Sigmoid colon (tissue), 7 donors: ENCODE results near the gene STAT5A. TPM values are rescaled to one million over a fixed set of nuclear protein-coding genes. Genes with fewer than 3 reads are reported as not detected.

Source experiments
- DNase-seq: peaks from one replicate; pipeline ENCODE4 v3.0.0-alpha.2; 2019
- H3K27ac ChIP-seq, 4 donors: fragments of 200-600 bp; sonication (generic); one replicate each; pipeline ENCODE4 v1.5.1; 2016 to 2019; ENCODE audit warnings: mild to moderate bottlenecking in 1 of 4
- H3K27me3 ChIP-seq, 3 donors: fragments of 200-600 bp; sonication (generic); one replicate each; pipeline ENCODE4 v1.5.1; 2019; ENCODE audit warnings: mild to moderate bottlenecking in 1 of 3
- H3K36me3 ChIP-seq, 4 donors: fragments of 200-600 bp; sonication (generic); one replicate each; pipeline ENCODE4 v1.5.1; 2016 to 2019
- H3K4me1 ChIP-seq, 4 donors: fragments of 200-600 bp; sonication (generic); one replicate each; pipeline ENCODE4 v1.5.1; 2017 to 2019
- H3K4me3 ChIP-seq, 4 donors: fragments of 200-600 bp; sonication (generic); one replicate each; pipeline ENCODE4 v1.5.1; 2017 to 2019; ENCODE audit warnings: mild to moderate bottlenecking in 2 of 4, moderate library complexity in 1 of 4
- H3K9me3 ChIP-seq, 4 donors: fragments of 200-600 bp in 3 of 4; sonication (generic) in 3 of 4; one replicate each; pipeline versions ENCODE4 v1.5.1 to v1.6.1; 2013 to 2019
- CTCF ChIP-seq, 4 experiments: fragments of 450-650 bp in 3 of 4; fragments of 200-600 bp in 1 of 4; IDR thresholded peaks; one replicate each; pipeline ENCODE4 v1.5.1; 2016 to 2019; ENCODE audit warnings: antibody characterized with exemption in 4 of 4, mild to moderate bottlenecking in 3 of 4, moderate library complexity in 2 of 4
- EP300 ChIP-seq, 4 donors: sonication (generic); formaldehyde crosslinking; IDR thresholded peaks; one replicate each; pipeline ENCODE4 v1.6.1; 2017; ENCODE audit warnings: antibody characterized with exemption in 4 of 4
- POLR2A ChIP-seq, 2 donors: fragments of 450-650 bp; IDR thresholded peaks; one replicate each; pipeline ENCODE4 v1.6.1; 2016; ENCODE audit warnings: antibody characterized with exemption in 2 of 2, mild to moderate bottlenecking in 2 of 2, moderate library complexity in 2 of 2
- POLR2AphosphoS5 ChIP-seq, 4 donors: sonication (generic); formaldehyde crosslinking; IDR thresholded peaks; one replicate each; pipeline ENCODE4 v1.6.1; 2017; ENCODE audit warnings: antibody characterized with exemption in 4 of 4
- WGBS, 2 donors: extraction: QIAGEN DNeasy Blood & Tissue Kit; methylation state at CpG; one replicate each; pipeline ENCODE4 v1.1.7; 2013; 5-methylcytosine and 5-hydroxymethylcytosine counted together
- intact Hi-C: fragments of 100-400 bp; cut with DNase I; formaldehyde crosslinking; loops from one replicate; pipeline ENCODE4 v1.15.1; 2023
- polyA plus RNA-seq, 3 donors: library from polyadenylated mRNA; stranded (reverse); fragments of 200-250 nt; gene quantifications; one replicate each; pipeline ENCODE4 v1.2.3, GENCODE V29; 2013
- total RNA-seq, 4 donors: library from RNA; depleted of rRNA; stranded (reverse); fragments of >200 nt; gene quantifications; one replicate each; pipeline ENCODE4 v1.1.0, GENCODE V29; 2016
- donor health status: healthy with polysubstance abuse.
- donor health status: Bipolar disorder and iron deficiency.
- donor health status: healthy.

Gene STAT5A
- total and polyA plus RNA-seq, 7 donors = 7.4 to 91.0 (median 57.2) TPM

- DNase-seq = no peak
- Histone ChIP-seq H3K27me3 (no peaks in the 10 kb centered on the region), H3K27ac (peak overlapping the region; percentile 70 to 79 (median 72)), H3K4me3 (no peak overlapping the region), H3K4me1 (peaks cover 0 to 49% (median 41%) of the 10 kb centered on the region in 4 donors), H3K9me3 (no peaks in the 10 kb centered on the region), H3K36me3 (peaks cover 14 to 57% (median 35%) of the 10 kb centered on the region in 4 donors)
- TF ChIP-seq POLR2AphosphoS5 (IDR thresholded peaks at IDR 0.05) (no peak), POLR2A (IDR thresholded peaks at IDR 0.05) (no peak), CTCF (IDR thresholded peaks at IDR 0.05) (no peak), EP300 (IDR thresholded peaks at IDR 0.05) (no peak)
- intact Hi-C loops = no loop called here
- WGBS, 2 donors = 90 to 94% methylated on average over 8 of the region's 8 CpGs
These were observed 58.2 kb downstream of the STAT5A start for GRCh38 chr17:42346481-42346880.

DNA sequence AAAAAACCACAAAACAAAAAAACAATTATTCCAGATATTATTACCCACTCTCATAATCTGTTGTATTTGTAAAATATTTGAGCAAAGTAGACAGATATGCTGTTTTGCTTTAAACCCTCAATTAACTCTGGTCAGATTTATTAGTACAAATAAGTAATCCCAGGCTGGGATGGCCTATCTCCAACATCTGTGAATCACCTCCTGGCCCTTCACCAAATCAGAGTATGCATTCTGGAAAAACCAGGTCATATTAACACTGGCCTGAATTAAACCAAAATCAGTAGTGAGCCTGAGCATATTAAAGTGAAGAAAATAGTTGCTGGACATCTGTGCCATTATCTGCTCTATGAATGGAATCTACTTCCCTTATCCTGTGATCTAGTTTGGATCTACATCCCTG is 58.9 kb downstream of the STAT5A start:
- H3K27me3 ChIP-seq = no peaks in the 10 kb centered on the region
- peak; percentile 84 for DNase-seq
- no peaks in the 10 kb centered on the region for H3K9me3 ChIP-seq
- peak overlapping the region; percentile 70 to 79 (median 72) for H3K27ac ChIP-seq
- peak; percentile 12 to 62 (median 50) for TF ChIP-seq POLR2AphosphoS5 (IDR thresholded peaks at IDR 0.05)
- TF ChIP-seq EP300 (IDR thresholded peaks at IDR 0.05) = no peak
- intact Hi-C loops = no loop called here
- H3K4me1 ChIP-seq = peaks cover 0 to 51% (median 41%) of the 10 kb centered on the region in 4 donors
- H3K4me3 ChIP-seq = no peak overlapping the region
- peaks cover 14 to 50% (median 32%) of the 10 kb centered on the region in 4 donors for H3K36me3 ChIP-seq

DNA sequence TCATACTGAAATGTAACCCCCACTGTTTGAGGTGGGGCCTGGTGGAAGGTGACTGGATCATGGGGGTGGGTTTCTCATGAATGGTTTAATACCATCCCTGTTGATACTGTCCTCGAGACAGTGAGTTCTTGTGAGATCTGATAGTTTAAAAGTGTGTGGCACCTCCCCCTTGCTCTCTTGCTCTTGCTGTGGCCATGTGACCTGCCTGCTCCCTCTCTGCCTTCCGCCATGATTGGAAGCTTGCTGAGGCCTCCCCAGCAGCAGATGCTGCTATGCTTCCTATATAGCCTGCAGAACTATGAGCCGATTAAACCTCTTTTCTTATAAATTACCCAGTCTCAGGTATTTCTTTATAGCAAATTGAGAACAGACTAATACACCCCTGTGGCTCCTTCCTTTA is 59.3 kb downstream of the STAT5A start:
- H3K9me3 ChIP-seq = no peaks in the 10 kb centered on the region
- DNase-seq = no peak
- H3K4me1 ChIP-seq = peaks cover 0 to 55% (median 43%) of the 10 kb centered on the region in 4 donors
- 90% methylated on average over 3 of the region's 3 CpGs for WGBS, 2 donors
- no peak overlapping the region for H3K4me3 ChIP-seq
- peak overlapping the region; percentile 70 to 79 (median 72) for H3K27ac ChIP-seq
- H3K36me3 ChIP-seq = peaks cover 14 to 46% (median 31%) of the 10 kb centered on the region in 4 donors
- intact Hi-C loops = no loop called here
- no peaks in the 10 kb centered on the region for H3K27me3 ChIP-seq
- no peak for TF ChIP-seq EP300 (IDR thresholded peaks at IDR 0.05)
- no peak for TF ChIP-seq CTCF (IDR thresholded peaks at IDR 0.05)
- no peak for TF ChIP-seq POLR2AphosphoS5 (IDR thresholded peaks at IDR 0.05)
- TF ChIP-seq POLR2A (IDR thresholded peaks at IDR 0.05) = no peak

GRCh38 chr17:42348104-42348503 is 59.8 kb downstream of the STAT5A start:
- intact Hi-C loops = no loop called here
- Histone ChIP-seq H3K27ac (peak overlapping the region; percentile 70 to 79 (median 72)), H3K4me1 (peaks cover 0 to 58% (median 46%) of the 10 kb centered on the region in 4 donors), H3K4me3 (no peak overlapping the region), H3K9me3 (no peaks in the 10 kb centered on the region), H3K27me3 (no peaks in the 10 kb centered on the region), H3K36me3 (peaks cover 14 to 41% (median 30%) of the 10 kb centered on the region in 4 donors)
- 96 to 97% methylated on average over 3 of the region's 3 CpGs for WGBS, 2 donors
- TF ChIP-seq CTCF (IDR thresholded peaks at IDR 0.05) = no peak
- no peak for TF ChIP-seq POLR2A (IDR thresholded peaks at IDR 0.05)
- no peak for TF ChIP-seq POLR2AphosphoS5 (IDR thresholded peaks at IDR 0.05)
- no peak for TF ChIP-seq EP300 (IDR thresholded peaks at IDR 0.05)
- no peak for DNase-seq

DNA sequence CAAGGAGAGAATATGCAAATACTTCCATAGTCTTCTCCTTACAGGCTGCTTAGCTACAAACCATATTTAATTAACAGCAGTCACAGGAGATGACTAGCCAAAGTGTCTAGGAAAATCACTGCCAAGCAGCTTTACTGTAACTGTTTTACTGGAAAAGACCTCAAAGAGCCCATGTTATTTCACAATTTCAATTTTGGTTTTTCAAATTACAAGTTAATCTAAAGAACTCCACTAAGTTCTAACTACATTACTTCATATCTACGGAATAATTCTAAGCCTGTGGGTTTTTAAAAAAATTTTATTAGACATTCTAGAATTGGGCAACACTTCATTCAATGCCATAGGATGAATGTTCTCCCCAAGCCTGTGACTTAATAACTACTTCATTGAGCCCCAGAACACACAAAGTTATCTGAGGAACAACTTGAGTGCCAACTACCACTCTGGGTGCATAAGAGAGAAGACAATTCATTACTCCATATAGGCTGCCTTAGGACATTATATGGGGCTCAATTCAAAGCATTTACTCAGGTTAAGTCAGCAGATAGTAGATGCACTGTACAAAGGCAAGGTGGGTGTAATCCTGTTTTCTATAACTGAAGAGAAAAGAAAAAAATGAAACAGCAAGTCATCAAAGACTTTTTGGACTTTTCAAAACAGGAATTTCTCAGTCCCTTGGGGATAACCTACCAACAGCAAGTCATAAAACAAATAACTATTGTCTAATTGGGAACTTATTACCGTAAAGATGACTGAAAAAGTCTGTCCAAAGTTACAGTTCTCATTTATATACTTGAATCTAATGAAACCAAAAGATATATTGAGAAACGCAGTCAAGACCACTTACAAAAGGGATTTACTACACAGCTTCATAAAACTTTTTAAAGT is 66.9 kb downstream of the STAT5A start:
- Histone ChIP-seq H3K9me3 (no peaks in the 10 kb centered on the region), H3K27me3 (no peaks in the 10 kb centered on the region), H3K27ac (peak overlapping the region in 2 of 4 donors; percentile 1 to 17), H3K4me3 (no peak overlapping the region), H3K36me3 (no peaks in the 10 kb centered on the region), H3K4me1 (peaks cover 0 to 64% (median 50%) of the 10 kb centered on the region in 4 donors)
- intact Hi-C loops = no loop called here
- TF ChIP-seq POLR2A (IDR thresholded peaks at IDR 0.05) = no peak
- TF ChIP-seq CTCF (IDR thresholded peaks at IDR 0.05) = no peak
- TF ChIP-seq POLR2AphosphoS5 (IDR thresholded peaks at IDR 0.05) = no peak
- TF ChIP-seq EP300 (IDR thresholded peaks at IDR 0.05) = no peak
- DNase-seq = no peak
- WGBS, 2 donors = 64 to 88% methylated on average over 3 of the region's 3 CpGs
